ENCODE data around the gene METTL5.
"Not testable (repeated sequence)": the region's sequence is repeated elsewhere in the genome, so short reads cannot be mapped to it uniquely, and the experiment has no call there.

The METTL5 gene

GRCh38 chr2:169824373-169825333, at the start of gene METTL5:
Gene METTL5 (minus strand): TSS chr2:169824905. CDS start chr2:169824597, 308 bp downstream.
- peak; percentile 71 for DNase-seq (ENCODE audit: low read depth)

GRCh38 chr2:169871994-169872393, 47.3 kb upstream of the METTL5 start:
- DNase-seq (ENCODE audit: low read depth) = no peak

DNA sequence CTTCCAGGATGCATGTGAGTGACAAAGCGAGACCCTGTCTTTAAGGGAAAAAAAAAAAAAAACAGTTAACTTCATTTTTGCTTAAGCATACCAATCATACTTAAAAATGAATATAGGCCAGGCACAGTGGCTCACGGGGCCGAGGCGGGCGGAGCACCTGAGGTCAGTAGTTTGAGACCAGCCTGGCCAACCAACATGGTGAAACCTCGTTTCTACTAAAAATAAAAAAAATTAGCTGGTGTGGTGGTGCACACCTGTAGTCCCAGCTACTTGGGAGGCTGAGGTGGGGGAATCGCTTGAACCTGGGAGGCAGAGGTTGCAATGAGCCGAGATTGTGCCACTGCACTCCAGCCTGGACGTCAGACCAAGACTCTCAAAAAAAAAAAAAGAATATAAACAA, 46.7 kb upstream of the METTL5 start:
- not testable (repeated sequence) for DNase-seq (ENCODE audit: low read depth)

DNA sequence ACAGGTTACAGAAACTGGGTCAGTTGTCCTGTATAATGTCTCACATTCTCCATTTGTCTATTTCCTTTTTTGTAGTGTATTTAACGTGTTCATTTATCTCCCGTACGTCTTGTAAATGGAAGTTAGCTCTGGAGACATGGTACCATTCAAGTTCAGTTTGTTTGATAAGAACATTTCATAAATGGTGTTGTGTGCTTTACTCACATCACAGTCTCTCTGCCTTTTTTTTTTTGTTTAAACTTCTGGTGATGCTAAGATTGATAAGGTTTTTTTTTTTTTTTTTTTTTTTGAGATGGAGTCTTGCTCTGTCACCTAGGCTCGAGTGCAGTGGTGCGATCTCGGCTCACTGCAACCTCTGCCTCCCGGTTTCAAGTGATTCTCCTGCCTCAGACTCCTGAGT, 44.2 kb upstream of the METTL5 start:
- no peak for DNase-seq (ENCODE audit: low read depth)

GRCh38 chr2:169867579-169867978, 42.9 kb upstream of the METTL5 start:
- DNase-seq (ENCODE audit: low read depth) = no peak

- not testable (repeated sequence) for DNase-seq (ENCODE audit: low read depth)
Observed at GRCh38 chr2:169866230-169866629, 41.5 kb upstream of the METTL5 start.

DNA sequence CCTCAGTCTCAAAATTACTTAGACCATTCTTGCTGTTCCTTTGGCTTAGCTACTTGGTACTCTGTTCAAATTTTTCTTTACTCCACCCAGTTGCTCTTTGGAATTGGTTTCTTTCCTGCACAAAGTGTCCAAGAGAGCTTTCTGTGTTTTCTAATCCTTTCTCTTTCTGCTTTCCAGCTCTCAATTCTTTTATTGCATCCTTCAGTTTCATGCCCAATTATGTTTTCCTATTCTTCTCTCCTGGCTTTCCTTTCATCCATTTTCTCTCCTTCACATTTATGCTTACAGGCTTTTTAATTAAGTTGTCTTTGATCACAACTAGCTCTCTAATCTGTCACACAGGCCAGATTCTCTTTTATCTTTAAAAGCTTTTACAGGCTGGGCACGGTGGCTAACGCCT, 40.8 kb upstream of the METTL5 start:
- DNase-seq (ENCODE audit: low read depth) = no peak

- DNase-seq (ENCODE audit: low read depth) = no peak
Observed at GRCh38 chr2:169862816-169863215, 38.1 kb upstream of the METTL5 start.

DNA sequence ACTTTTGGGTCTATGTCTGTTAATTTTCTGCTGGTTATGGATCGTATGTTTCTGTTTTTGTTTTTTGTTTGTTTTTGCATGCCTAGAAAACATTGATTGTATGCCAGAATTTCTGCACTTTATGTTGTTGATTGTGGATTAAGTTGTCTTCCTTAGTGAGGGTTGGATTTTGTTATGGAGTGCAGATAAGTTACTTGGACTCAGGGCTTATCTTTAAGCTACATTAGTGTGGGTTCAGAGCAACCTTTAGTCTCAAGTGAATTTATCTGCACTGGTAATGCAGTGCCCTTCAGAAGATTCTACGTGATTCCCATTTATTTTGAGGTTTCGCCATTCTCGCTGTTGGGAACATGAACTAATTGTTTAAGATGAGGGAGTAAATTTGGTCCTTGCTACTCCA, 35.4 kb upstream of the METTL5 start:
- no peak for DNase-seq (ENCODE audit: low read depth)

- no peak for DNase-seq (ENCODE audit: low read depth)
Observed at GRCh38 chr2:169859423-169859822, 34.7 kb upstream of the METTL5 start.

GRCh38 chr2:169855281-169856258, 30.9 kb upstream of the METTL5 start:
- not testable (repeated sequence) for DNase-seq (ENCODE audit: low read depth)

DNA sequence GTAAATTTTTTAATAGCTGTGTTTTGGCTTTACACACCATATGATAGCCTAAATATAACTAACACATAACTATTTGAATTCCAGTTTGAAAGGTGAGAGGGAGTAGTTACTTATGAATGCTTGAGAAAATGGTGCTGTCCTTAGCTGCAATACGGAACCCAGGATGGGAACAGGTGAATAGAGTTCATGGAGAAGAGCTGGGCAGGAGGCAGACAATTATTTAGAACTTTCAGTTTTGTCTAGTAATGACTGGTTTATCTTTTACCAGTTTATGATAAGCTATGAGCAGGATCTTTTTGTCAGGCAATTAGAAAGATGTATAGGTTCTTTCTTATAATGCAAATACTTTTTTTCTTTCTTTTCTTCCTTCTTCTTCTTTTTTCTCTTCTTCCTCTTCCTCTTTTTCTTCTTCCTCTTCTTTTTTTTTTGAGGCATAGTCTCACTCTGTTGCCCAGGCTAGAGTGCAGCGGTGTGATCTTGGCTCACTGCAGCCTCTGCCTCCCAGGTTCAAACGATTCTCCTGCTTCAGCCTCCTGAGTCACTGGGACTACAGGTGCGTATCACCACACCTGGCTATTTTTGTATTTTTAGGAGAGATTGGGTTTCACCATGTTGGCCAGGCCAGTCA, 28.4 kb upstream of the METTL5 start:
- DNase-seq (ENCODE audit: low read depth) = no peak

DNA sequence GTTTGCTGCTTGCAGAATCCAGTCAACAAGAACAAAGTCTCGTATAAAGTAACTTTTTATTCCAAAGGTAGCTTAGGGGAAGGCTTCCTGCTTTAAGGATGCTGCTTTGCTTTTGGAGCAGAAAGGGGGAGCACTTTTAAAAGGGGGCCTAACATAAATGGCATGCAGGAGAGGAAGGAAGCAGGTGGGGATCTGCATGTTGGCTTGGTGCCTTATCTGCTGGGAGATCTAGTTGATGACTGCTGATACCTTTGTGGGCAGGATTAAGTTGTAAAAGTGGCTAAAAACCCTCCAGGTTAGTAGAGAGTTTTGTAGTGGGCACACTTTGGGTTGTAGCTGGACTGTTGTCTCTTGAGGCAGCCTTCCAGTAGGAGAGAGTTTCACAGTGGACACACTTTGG, 25.0 kb upstream of the METTL5 start:
- no peak for DNase-seq (ENCODE audit: low read depth)

GRCh38 chr2:169848959-169849693, 24.4 kb upstream of the METTL5 start:
- not testable (repeated sequence) for DNase-seq (ENCODE audit: low read depth)

DNA sequence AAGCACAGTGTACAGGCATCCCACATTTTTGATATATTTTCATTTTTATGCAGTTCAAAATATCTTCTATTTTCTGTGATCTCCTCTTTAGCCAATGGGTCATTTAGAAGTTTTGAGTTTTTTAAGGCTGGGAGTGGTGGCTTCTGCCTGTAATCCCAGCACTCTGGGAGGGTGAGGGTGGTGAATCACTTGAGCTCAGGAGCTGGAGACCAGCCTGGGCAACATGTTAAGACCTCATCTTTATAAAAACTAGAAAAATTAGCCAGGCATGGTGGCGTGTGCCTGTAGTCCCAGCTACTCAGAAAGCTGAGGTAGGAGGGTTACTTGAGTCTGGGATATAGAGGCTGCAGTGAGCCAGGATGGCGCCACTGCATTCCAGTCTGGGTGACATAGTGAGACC, 20.3 kb upstream of the METTL5 start:
- no peak for DNase-seq (ENCODE audit: low read depth)

GRCh38 chr2:169841625-169842024, 16.9 kb upstream of the METTL5 start:
- not testable (repeated sequence) for DNase-seq (ENCODE audit: low read depth)

DNA sequence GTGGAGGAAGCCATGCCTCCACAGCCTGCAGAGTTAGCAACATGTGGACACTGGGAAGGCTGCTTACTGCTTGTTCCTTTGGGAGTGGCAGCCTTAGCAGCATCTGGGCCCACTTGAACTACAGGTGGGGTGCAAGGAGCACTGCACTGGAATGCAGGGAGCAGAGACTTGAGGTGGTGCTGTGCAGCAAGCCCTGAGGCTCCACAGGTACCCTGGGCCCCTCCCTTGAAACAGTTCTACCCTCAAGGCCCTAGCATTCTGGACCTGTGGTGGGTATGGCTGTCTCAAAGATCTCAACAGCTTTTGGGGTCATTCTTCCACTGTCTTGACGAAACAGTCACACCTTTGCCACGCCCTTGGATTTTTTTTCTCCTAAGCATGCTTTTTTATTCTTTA, 16.0 kb upstream of the METTL5 start:
- DNase-seq (ENCODE audit: low read depth) = no peak

- DNase-seq (ENCODE audit: low read depth) = no peak
Observed at GRCh38 chr2:169839954-169840746, 15.4 kb upstream of the METTL5 start.

DNA sequence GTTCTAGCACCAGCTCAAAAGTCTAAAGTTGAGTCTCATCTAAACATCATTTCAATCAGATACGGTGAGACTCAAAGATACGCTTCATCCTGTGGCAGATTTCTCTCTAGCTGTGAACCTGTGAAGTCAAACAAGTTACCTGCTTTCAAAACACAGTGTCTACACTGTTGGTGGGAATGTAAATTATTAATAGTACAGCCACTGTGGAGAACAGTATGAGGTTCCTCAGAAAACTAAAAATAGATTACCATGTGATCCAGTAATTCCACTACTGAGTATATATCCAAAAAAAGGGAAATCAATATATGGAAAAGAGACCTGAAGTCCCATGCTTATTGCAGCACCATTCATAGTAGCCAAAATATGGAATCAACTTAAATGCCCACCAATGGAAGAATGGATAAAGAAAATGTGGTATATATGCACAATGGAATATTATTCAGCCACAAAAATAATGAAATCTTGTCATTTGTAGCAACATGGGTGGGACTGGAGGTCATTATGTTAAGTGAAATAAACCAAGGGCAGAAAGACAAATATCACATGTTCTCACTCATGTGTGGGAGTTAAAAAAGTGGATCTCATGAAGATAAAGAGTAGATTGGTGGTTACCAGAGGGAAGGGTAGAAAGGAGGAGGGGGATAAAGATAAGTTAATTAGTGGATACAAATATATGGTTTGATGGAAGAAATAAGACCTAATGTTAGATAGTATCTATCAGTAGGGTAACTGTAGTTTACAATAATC, 14.2 kb upstream of the METTL5 start:
- DNase-seq (ENCODE audit: low read depth) = no peak

GRCh38 chr2:169834401-169834800, 9.7 kb upstream of the METTL5 start:
- no peak for DNase-seq (ENCODE audit: low read depth)
